T-helper 2 cell (primary cell): ENCODE results near the gene CIART.
A peak's percentile ranks its signal among the peaks of the same experiment; 100 is the strongest.
"Not testable (repeated sequence)": the region's sequence is repeated elsewhere in the genome, so short reads cannot be mapped to it uniquely, and the experiment has no call there.

Experiments used
- DNase-seq, 5 experiments: peaks; one replicate each; pipeline versions ENCODE4 v3.0.0 to v3.0.0-alpha.2; 2012 to 2022

Gene CIART

DNA sequence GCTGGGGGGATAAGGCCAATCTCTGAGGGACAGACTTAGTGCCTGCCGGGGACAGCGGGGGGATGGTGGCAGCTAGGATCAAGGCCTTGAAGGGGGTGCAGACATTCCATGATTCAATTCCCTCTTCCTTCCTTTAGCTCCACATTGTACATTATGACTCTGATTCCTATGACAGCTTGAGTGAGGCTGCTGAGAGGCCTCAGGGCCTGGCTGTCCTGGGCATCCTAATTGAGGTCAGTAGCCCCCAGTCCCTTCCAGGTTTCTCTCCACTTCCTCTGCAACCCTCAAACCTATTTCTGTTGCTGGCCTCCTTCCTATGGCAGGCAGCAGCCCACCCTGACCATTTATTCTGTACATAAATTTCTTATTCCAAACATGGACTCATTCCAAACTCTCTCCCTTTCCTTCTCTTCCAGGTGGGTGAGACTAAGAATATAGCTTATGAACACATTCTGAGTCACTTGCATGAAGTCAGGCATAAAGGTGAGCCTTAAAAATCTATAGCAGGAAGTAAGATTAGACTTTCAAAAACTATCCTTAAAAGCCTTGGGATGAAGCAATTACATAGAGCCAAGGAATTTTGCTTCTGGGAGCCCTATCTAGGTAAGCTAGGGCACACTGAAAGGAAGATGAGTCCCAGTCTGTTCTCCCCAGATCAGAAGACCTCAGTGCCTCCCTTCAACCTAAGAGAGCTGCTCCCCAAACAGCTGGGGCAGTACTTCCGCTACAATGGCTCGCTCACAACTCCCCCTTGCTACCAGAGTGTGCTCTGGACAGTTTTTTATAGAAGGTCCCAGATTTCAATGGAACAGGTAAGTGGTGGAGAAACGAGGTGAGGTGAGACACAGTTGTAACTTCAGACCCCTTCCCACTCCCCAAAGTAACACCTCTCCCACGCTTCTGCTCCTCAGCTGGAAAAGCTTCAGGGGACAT lies 19.7 kb upstream of the CIART start:
- DNase-seq: no peak

DNA sequence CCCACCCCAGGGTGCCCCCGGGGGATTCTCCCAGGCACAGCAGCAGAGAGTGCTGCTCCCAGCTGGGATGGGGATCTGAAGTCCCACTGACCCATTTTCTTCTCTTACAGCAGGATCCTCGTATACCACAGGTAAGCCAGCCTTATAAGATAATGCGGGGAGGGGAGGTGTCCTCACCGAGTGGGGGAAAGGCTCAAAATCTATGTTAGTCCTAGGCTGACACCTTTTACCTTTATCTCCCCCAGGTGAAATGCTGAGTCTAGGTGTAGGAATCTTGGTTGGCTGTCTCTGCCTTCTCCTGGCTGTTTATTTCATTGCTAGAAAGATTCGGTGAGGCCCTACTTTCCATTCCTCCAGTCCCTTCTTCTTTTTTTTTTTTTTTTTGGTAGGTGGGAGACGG lies 18.8 kb upstream of the CIART start:
- DNase-seq: no peak

DNA sequence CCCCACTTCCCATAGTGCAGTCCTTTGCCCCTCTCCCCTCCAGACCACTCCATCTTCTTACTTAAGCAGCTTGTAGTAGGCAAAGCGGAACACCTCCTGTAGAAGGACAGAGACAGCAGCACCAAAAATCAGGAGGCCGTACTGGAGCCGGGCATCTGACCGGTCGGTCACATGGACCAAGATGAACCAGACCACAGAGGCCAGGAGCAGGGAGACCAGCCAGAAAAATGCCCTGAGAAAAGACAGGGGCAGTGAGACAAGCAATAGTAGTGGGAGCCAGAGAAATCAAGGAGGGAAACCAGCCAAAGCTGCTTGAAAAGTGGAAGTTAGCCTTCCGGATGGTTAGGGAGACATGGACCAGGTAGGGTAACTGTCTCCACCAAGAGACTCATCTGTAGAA lies 14.5 kb upstream of the CIART start:
- DNase-seq: no peak

- DNase-seq: peak in 4 of 5 experiments; percentile 20 to 68 (median 34)
Observed at GRCh38 chr1:150268340-150268704, 14.0 kb upstream of the CIART start.

DNA sequence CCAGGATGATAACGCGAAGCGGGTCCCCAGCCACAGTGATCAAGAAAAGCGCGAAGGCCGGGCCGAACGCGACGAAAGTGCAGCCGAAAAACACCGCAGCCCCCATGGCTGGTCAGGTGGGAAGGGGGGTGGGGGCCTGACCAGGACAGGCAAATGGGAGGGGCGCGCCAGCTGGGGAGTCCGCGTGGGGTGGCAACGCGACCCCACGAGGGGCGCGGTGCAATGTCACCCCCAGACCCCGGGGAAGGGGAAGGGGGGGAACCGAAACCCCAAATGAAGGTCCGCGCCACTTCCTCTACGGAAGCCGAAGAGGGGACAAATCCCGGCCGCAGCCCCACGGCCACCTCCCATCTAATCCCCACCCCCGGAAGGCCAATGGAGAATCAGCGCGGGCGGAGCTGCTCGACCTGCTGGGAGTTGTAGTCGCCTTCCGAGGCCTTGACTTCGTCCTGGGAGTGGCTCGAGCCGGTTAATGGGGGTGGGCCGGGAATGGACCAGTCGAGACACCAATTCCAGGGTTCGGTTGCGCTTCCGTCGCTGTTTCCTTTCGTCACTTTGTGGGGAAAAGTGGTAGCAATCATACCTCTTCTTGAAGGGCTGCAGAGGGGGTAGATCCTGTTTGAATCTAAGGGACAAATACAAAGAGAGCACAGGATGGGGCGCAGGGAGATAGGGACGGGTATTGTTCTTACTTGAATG lies 13.5 kb upstream of the CIART start, which contains the start of gene APH1A:
APH1A (minus strand) TSS at position 312 of the 699 bp plus-strand sequence; CDS start at position 106, 206 bp downstream.
- peak; percentile 71 to 98 (median 88) for DNase-seq

- no peak for DNase-seq
Observed at GRCh38 chr1:150269451-150269850, 12.9 kb upstream of the CIART start.

GRCh38 chr1:150271291-150271959 lies 10.9 kb upstream of the CIART start:
- no peak for DNase-seq

DNA sequence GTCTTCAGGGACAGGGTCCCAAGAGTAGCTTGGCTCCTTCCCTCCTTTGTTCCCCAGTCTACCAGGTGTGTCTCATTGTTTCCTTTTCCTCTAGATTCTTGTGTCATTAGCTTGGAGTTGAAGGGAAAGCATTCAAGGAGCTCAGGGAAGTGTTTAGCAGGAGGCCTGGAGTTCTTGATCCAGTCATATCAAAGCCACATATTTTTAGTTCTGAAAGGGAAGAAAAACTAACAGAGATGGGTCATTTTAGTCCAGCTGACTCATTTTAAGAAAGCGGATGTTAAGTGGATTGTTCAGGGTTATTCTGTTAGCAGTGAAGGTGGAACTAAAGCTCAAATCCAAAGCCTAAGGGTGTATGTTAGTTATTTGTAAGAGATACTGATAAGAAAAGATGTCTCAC lies 9.0 kb upstream of the CIART start:
- no peak for DNase-seq

DNA sequence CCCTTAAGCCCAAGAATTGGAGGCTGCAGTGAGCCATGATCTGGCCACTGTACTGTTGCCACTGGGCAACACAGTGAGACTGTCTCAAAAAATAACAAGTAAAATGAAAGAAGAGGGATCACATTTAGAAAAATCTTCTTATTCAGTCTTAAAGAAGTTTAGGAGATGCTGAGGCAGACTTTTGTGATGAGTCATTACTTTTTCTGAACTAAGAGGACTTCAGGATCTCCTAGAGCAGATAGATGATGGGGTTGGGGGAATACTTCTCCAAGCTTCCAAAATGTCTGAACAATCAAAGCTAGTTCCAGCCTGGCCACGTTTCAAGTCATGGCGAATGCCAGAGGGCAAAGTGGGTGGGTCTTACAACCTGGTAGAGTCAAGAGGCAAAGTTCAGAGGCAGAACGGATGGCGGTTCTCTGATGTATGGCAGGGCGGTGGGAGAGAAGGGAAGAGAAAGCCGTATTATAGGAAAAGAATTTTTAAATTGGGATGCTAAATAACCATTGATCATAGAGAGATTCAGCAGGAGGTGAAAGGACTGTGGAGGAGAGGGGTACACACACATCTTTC lies 2.1 kb upstream of the CIART start:
- no peak for DNase-seq

DNA sequence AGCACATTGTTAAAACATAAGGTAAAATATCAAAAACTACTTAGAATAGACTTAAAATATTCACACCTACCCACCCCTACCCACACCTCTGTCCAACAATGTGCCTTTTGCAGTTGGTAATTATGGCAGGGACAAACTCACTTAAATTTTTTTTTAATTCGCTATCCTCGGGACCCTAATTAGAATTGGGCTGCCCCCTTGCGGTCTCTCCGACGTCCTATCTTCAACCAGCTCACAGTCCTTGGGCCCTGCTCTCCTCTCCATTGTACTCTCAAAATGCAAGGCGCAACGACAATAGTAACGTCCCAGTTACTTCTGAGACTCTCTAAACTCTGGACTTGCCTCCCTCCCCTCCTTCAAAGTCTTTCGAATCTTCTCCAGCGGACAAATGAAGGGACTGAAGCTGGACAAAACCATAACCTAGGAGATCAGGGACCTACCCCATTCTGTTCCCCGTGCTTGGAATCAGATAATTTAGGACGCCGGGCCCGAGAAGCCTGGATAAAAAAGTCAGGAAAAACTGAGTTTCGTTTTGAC lies 1.1 kb upstream of the CIART start:
- peak in 4 of 5 experiments; percentile 24 to 65 (median 38) for DNase-seq

DNA sequence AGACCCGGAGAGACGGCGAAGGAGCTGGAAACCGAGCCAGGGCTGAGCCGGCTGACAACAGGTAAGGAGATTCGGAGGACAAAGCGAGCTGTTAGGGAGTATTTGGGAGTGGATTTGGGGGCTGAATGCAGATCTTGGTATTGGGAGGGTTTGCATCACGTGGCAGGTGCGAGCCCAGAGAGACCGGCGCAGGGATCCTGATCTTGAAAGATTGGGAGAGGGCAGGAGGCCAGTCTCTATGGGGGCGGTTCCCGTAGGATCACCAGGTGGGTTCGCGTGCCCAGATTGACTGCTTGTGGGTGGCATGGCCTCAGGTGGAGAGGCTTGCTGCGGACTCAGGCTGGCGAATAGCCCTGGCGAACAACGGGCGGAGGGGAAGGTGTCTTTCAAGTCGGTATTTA lies 204 bp downstream of the CIART start:
- no peak for DNase-seq

GRCh38 chr1:150283260-150283659 lies 906 bp downstream of the CIART start:
- no peak for DNase-seq

DNA sequence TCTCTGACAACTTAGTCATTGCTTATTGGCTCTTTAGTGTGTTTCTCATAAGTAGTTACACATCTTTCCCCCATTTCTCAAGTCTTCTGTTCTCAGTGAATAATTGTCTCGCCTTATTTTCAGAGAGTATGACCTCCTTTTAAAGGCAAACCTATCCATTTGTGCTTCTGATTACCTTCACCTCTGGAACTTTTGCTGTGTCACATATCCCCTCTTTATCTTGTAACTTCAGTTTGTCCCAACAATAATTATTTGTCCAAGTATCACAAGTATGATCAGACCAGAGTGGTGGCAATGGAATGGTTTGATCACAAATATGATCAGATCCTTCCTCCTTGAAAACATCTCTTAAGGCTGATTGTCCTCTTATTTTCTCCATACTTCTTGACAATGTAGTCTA lies 6.0 kb downstream of the CIART start:
- no peak for DNase-seq

DNA sequence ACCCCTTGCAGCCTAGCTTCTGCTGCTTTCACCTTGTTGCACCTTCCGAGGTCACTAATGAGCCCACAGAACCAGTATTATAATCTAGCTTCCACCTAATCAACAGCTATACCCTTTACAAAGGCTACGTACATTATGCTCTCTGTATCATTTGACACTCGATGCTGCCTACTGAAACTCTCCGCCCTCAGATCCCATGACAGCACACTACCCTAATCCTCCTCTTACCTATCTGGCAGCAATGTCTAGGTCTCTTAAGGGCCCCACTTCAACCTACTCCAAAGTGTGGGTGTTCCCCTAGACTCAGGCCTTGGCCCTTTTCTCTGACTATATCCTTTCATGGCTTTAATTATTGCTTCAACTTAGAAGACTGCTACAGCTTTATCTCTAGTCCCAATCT lies 6.5 kb downstream of the CIART start:
- no peak for DNase-seq

- peak; percentile 53 to 94 (median 78) for DNase-seq
Observed at GRCh38 chr1:150293433-150294253, 11.3 kb downstream of the CIART start, which contains the start of gene MRPS21. MRPS21 (plus strand) TSS chr1:150293861; CDS start chr1:150294367, 506 bp downstream.

- DNase-seq: no peak
Observed at GRCh38 chr1:150295476-150295875, 13.1 kb downstream of the CIART start.

DNA sequence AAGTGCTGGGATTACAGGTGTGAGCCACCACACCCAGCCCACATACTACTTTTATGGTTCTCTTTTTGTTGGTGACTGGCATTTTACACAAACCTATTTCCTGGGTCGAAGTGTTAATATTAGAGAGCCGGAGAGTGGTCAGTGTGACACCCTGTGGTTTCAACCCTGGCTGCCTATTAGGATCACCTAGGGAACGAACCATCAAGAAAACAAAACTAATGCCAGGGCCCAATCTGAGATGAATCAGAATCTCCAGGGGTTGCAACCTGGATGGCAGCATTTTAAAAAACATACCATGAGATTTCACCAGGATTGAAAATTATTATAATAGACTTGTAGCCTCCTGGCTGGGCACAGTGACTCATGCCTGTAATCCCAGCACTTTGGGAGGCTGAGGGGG lies 17.4 kb downstream of the CIART start:
- DNase-seq: no peak

DNA sequence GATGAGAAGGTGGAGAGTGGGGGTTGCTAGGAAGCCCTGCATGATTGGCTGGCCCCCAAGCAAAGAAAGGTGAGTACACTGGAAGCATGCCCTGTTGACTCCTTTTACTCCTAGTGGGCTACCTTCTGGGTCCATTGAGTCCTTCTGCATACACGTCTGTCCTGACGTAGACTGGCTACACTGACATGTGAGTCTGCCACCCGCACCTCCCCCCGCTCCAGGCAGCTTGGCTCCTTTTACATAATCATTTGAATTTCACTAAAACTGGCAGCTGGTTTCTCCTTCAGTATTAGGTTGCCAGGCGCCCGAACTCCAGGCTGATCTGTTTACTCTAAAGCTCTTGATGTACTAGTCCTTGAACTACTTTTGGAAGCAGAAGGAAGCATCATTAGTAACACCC lies 20.0 kb downstream of the CIART start:
- no peak for DNase-seq

GRCh38 chr1:150302902-150303301 lies 20.5 kb downstream of the CIART start:
- DNase-seq: no peak

GRCh38 chr1:150308585-150308984 lies 26.2 kb downstream of the CIART start:
- not testable (repeated sequence) for DNase-seq

GRCh38 chr1:150309758-150310508 lies 27.6 kb downstream of the CIART start:
- no peak for DNase-seq
